ENCODE results near the gene RMP24.
A peak's percentile ranks its signal among the peaks of the same experiment; 100 is the strongest.

The RMP24 gene

GRCh38 chr18:35979112-35979511 lies 6.6 kb downstream of the RMP24 start:
- Histone ChIP-seq H3K36me3 (replicated peaks) (peaks cover 54% of the 10 kb centered on the region), H3K27me3 (ENCODE audit: low read depth) (no peaks in the 10 kb centered on the region), H3K9me3 (no peaks in the 10 kb centered on the region), H3K4me3 (no peak overlapping the region), H3K4me1 (no peaks in the 10 kb centered on the region; the same call in 1 of the 2 replicates)
- no peak for DNase-seq (ENCODE audit: low spot score in 2 of 2)
- in situ Hi-C loops (cut with MboI; ENCODE audit: low sequenced_read_pairs), result no loop called here

- Histone ChIP-seq H3K36me3 (replicated peaks) (peaks cover 24% of the 10 kb centered on the region), H3K27me3 (ENCODE audit: low read depth) (no peaks in the 10 kb centered on the region), H3K4me1 (no peaks in the 10 kb centered on the region), H3K9me3 (no peaks in the 10 kb centered on the region), H3K4me3 (no peak overlapping the region)
- DNase-seq (ENCODE audit: low spot score in 2 of 2), result no peak
- in situ Hi-C loops (cut with MboI; ENCODE audit: low sequenced_read_pairs), result no loop called here
Measured at GRCh38 chr18:35982409-35983114, 10.1 kb downstream of the RMP24 start.

GRCh38 chr18:35983147-35983546 lies 10.7 kb downstream of the RMP24 start:
- Histone ChIP-seq H3K36me3 (replicated peaks) (peaks cover 19% of the 10 kb centered on the region), H3K4me1 (no peaks in the 10 kb centered on the region), H3K27me3 (ENCODE audit: low read depth) (no peaks in the 10 kb centered on the region), H3K4me3 (no peak overlapping the region), H3K9me3 (no peaks in the 10 kb centered on the region)
- DNase-seq (ENCODE audit: low spot score in 2 of 2), result no peak
- in situ Hi-C loops (cut with MboI; ENCODE audit: low sequenced_read_pairs), result no loop called here

- Histone ChIP-seq H3K9me3 (no peaks in the 10 kb centered on the region), H3K4me3 (no peak overlapping the region), H3K4me1 (no peaks in the 10 kb centered on the region), H3K36me3 (replicated peaks) (peaks cover 18% of the 10 kb centered on the region), H3K27me3 (ENCODE audit: low read depth) (no peaks in the 10 kb centered on the region)
- no peak for DNase-seq (ENCODE audit: low spot score in 2 of 2)
- in situ Hi-C loops (cut with MboI; ENCODE audit: low sequenced_read_pairs), result no loop called here
Measured at GRCh38 chr18:35983818-35984217, 11.3 kb downstream of the RMP24 start.

GRCh38 chr18:35991696-35992095 lies 19.2 kb downstream of the RMP24 start:
- peak in 1 of 2 experiments; percentile 71 for DNase-seq (ENCODE audit: low spot score in 2 of 2)
- Histone ChIP-seq H3K4me3 (no peak overlapping the region), H3K4me1 (peaks cover 17% of the 10 kb centered on the region), H3K36me3 (replicated peaks) (peaks cover 7% of the 10 kb centered on the region), H3K27me3 (ENCODE audit: low read depth) (no peaks in the 10 kb centered on the region), H3K9me3 (no peaks in the 10 kb centered on the region)
- in situ Hi-C loops (cut with MboI; ENCODE audit: low sequenced_read_pairs), result no loop called here

- H3K36me3 ChIP-seq (replicated peaks), result peaks cover 7% of the 10 kb centered on the region
- no peak overlapping the region for H3K4me3 ChIP-seq
- no peak for DNase-seq (ENCODE audit: low spot score in 2 of 2)
- peaks cover 17% of the 10 kb centered on the region for H3K4me1 ChIP-seq
- no peaks in the 10 kb centered on the region for H3K9me3 ChIP-seq
- no peaks in the 10 kb centered on the region for H3K27me3 ChIP-seq (ENCODE audit: low read depth)
- in situ Hi-C loops (cut with MboI; ENCODE audit: low sequenced_read_pairs), result no loop called here
Measured at GRCh38 chr18:35993013-35993412, 20.5 kb downstream of the RMP24 start.

GRCh38 chr18:35998967-35999366 lies 26.5 kb downstream of the RMP24 start:
- Histone ChIP-seq H3K36me3 (replicated peaks) (no peaks in the 10 kb centered on the region), H3K9me3 (no peaks in the 10 kb centered on the region), H3K4me3 (no peak overlapping the region), H3K27me3 (ENCODE audit: low read depth) (no peaks in the 10 kb centered on the region), H3K4me1 (no peaks in the 10 kb centered on the region)
- in situ Hi-C loops (cut with MboI; ENCODE audit: low sequenced_read_pairs), result no loop called here
- peak in 1 of 2 experiments; percentile 9 for DNase-seq (ENCODE audit: low spot score in 2 of 2)

GRCh38 chr18:35999925-36000324 lies 27.4 kb downstream of the RMP24 start:
- DNase-seq (ENCODE audit: low spot score in 2 of 2), result no peak
- Histone ChIP-seq H3K4me3 (no peak overlapping the region), H3K36me3 (replicated peaks) (no peaks in the 10 kb centered on the region), H3K27me3 (ENCODE audit: low read depth) (no peaks in the 10 kb centered on the region), H3K4me1 (no peaks in the 10 kb centered on the region), H3K9me3 (no peaks in the 10 kb centered on the region)
- in situ Hi-C loops (cut with MboI; ENCODE audit: low sequenced_read_pairs), result no loop called here

GRCh38 chr18:36006997-36007396 lies 34.5 kb downstream of the RMP24 start:
- H3K27me3 ChIP-seq (ENCODE audit: low read depth), result no peaks in the 10 kb centered on the region
- H3K9me3 ChIP-seq, result no peaks in the 10 kb centered on the region
- no peaks in the 10 kb centered on the region for H3K36me3 ChIP-seq (replicated peaks)
- H3K4me1 ChIP-seq, result no peaks in the 10 kb centered on the region
- DNase-seq (ENCODE audit: low spot score in 2 of 2), result no peak
- no peak overlapping the region for H3K4me3 ChIP-seq
- in situ Hi-C loops (cut with MboI; ENCODE audit: low sequenced_read_pairs), result no loop called here

- Histone ChIP-seq H3K4me3 (no peak overlapping the region), H3K27me3 (ENCODE audit: low read depth) (no peaks in the 10 kb centered on the region), H3K9me3 (no peaks in the 10 kb centered on the region), H3K4me1 (no peaks in the 10 kb centered on the region), H3K36me3 (replicated peaks) (0 out of 2 replicates have a peak, but pooled peaks cover 3% of the 10 kb centered on the region)
- in situ Hi-C loops (cut with MboI; ENCODE audit: low sequenced_read_pairs), result no loop called here
- no peak for DNase-seq (ENCODE audit: low spot score in 2 of 2)
Measured at GRCh38 chr18:36009214-36009613, 36.7 kb downstream of the RMP24 start.

- in situ Hi-C loops (cut with MboI; ENCODE audit: low sequenced_read_pairs), result no loop called here
- Histone ChIP-seq H3K9me3 (no peaks in the 10 kb centered on the region), H3K4me1 (peaks cover 5% of the 10 kb centered on the region), H3K36me3 (replicated peaks) (0 out of 2 replicates have a peak, but pooled peaks cover 3% of the 10 kb centered on the region), H3K27me3 (ENCODE audit: low read depth) (no peaks in the 10 kb centered on the region), H3K4me3 (no peak overlapping the region)
- no peak for DNase-seq (ENCODE audit: low spot score in 2 of 2)
Measured at GRCh38 chr18:36012891-36013290, 40.4 kb downstream of the RMP24 start.

GRCh38 chr18:36015629-36016028 lies 43.1 kb downstream of the RMP24 start:
- in situ Hi-C loops (cut with MboI; ENCODE audit: low sequenced_read_pairs), result no loop called here
- Histone ChIP-seq H3K27me3 (ENCODE audit: low read depth) (no peaks in the 10 kb centered on the region), H3K36me3 (replicated peaks) (0 out of 2 replicates have a peak, but pooled peaks cover 3% of the 10 kb centered on the region), H3K9me3 (no peaks in the 10 kb centered on the region), H3K4me1 (peaks cover 5% of the 10 kb centered on the region), H3K4me3 (no peak overlapping the region)
- no peak for DNase-seq (ENCODE audit: low spot score in 2 of 2)

GRCh38 chr18:36017232-36017631 lies 44.8 kb downstream of the RMP24 start:
- H3K4me1 ChIP-seq, result peaks cover 10% of the 10 kb centered on the region
- in situ Hi-C loops (cut with MboI; ENCODE audit: low sequenced_read_pairs), result no loop called here
- no peak overlapping the region for H3K4me3 ChIP-seq
- DNase-seq (ENCODE audit: low spot score in 2 of 2), result peak in 1 of 2 experiments; percentile 20
- H3K27me3 ChIP-seq (ENCODE audit: low read depth), result no peaks in the 10 kb centered on the region
- H3K36me3 ChIP-seq (replicated peaks), result 0 out of 2 replicates have a peak, but pooled peaks cover 3% of the 10 kb centered on the region
- H3K9me3 ChIP-seq, result no peaks in the 10 kb centered on the region

GRCh38 chr18:36020174-36020711 lies 47.8 kb downstream of the RMP24 start:
- peaks cover 10% of the 10 kb centered on the region for H3K4me1 ChIP-seq
- in situ Hi-C loops (cut with MboI; ENCODE audit: low sequenced_read_pairs), result loop anchor here (5.0 kb wide), 1 partner anchor 262 kb away; no protein-coding TSS in a partner anchor
- no peaks in the 10 kb centered on the region; the same call in 1 of the 2 replicates for H3K36me3 ChIP-seq (replicated peaks)
- DNase-seq (ENCODE audit: low spot score in 2 of 2), result no peak
- H3K9me3 ChIP-seq, result no peaks in the 10 kb centered on the region
- no peaks in the 10 kb centered on the region for H3K27me3 ChIP-seq (ENCODE audit: low read depth)
- H3K4me3 ChIP-seq, result no peak overlapping the region
